Medulla oblongata (tissue), 1 donor: ENCODE results near the gene DIP2C.
A peak's percentile ranks its signal among the peaks of the same experiment; 100 is the strongest.
"Not testable (repeated sequence)": the region's sequence is repeated elsewhere in the genome, so short reads cannot be mapped to it uniquely, and the experiment has no call there.

Experiments used
- DNase-seq: peaks from one replicate; pipeline ENCODE4 v3.0.0-alpha.2; 2015; ENCODE audit errors: extremely low spot score

Gene DIP2C

DNA sequence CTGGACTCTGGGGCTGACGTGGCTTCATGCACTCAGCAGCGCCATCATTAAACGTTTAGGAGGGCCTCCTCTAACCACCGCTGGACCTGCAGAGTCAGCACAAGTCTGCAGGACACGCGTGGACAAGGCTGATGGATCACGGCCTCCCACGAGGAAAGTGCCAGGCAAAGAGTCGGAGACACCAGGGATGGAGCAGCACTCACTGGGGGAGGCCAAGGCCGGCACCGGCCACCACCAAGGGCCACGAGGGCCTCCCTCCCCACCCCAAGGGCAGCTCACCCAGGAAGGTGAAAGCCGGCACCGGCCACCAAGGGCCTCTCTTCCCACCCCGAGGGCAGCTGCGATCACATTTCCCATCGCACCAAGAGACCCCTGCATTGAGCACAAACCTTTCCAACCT lies 91.5 kb downstream of the DIP2C start:
- DNase-seq = no peak

DNA sequence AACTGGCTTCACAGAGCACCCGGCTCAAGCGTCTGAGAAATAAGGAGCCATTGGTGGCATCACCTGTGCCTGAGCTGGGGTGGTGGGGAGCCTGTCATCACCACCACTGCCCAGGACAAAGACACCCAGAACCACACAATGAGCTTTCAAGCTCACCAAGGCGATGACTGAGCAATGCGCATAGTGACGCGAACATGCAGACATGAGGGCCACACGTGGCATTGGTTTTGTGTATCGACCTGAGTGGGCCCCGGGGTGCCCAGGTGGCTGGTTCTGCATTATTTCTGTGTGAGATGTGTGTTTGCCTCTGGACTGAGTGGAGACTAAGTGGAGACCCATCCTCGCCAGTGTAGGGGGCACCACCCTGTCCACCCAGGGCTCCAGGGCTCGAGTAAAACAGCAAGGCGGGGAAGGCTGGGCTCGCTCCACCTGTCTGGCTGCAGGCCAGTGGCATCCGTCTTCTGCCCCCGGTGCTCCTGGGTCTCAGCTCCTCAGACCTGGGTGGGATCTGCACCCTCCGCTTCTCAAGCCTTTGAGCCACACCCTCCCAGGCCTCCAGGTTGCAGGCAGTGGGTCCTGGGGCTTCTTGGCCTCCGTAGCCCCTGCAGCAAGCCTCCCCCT lies 92.6 kb downstream of the DIP2C start:
- DNase-seq = no peak

DNA sequence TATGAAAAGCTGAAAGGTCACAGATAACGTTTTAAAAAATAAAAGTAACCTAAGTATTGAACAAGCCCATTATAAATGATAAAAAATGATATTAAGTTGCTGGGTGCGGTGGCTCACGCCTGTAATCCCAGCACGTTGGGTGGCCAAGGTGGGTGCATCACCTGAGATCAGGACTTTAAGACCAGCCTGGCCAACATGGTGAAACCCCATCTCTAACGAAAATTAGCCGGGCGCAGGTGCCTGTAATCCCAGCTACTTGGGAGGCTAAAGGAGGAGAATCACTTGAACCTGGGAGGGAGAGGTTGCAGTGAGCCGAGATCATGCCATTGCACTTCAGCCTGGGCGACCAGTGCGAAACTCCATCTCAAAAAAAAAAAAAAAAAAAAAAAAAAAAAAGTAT lies 93.3 kb downstream of the DIP2C start:
- not testable (repeated sequence) for DNase-seq

DNA sequence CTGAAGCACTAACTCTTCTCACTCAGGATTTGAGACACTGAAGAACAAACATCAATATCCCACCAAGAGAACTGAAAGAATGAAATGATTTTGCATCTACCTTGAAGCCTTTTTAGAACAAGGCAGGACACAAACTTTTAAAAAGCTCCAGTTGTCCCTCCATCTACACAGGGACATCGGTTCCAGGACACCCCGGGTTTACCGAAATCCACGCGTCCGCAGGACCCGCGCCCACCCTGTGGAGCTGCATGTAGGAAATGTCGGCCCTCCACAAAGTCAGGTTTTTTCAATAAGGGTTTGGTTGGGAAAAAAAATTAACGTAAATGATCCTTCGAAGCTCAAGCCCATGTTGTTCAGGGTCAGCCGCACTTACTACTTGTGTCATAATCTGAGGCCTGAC lies 94.0 kb downstream of the DIP2C start:
- no peak for DNase-seq

DNA sequence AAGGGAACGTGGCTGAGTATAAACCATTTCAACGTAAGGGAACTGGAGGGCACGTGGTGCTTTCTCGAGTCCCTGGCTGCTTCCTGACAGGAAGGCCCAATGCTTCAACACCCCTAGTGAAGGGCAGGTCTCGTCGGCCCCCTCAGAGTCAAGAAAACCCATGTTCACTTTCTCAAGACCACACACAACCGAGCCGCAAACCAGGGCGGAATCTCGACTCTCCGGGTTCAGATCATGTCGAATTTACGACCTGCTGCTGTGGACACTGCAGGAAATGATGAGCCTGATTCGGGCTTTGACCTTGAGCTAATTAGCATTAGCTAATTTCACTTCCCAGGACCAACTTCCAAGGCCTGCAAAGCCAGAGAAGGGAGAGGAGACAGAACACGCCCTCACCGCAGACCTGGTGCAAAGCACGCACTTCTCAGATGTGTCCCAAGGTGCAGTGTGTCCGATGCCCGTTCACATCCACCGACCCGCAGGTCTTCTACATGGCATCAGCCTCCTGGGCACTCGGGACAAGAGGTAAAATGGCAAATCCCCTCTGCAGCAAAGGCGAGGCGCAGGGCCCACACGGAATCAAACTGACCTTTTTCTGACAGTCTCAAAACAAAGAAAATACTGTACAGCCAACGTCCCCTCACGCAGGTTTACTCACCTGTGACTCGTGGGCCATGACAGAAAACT lies 94.7 kb downstream of the DIP2C start:
- no peak for DNase-seq

DNA sequence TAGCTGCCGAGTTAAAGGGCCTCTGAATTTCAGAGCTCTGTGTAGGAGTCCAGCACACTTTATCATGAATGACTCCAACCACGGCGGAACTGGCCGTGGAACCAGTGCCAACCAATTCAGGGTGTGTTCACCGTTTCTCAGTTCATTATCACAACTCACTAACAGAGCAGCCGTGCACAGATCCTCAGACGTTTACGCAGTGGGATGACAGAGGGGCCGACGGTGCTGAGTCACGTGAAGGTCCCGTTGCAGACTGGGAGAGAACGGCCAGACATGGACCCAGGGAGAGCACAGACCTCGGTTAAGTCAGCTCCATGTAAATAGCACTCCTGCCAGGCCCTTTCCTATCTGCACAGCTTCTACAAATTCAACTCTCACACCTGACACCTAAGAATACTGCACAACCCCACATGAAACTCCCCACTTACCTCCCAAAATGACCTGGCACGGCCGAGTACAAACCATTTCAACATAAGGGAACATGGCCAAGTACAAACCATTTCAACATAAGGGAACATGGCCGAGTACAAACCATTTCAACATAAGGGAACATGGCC lies 95.5 kb downstream of the DIP2C start:
- no peak for DNase-seq

DNA sequence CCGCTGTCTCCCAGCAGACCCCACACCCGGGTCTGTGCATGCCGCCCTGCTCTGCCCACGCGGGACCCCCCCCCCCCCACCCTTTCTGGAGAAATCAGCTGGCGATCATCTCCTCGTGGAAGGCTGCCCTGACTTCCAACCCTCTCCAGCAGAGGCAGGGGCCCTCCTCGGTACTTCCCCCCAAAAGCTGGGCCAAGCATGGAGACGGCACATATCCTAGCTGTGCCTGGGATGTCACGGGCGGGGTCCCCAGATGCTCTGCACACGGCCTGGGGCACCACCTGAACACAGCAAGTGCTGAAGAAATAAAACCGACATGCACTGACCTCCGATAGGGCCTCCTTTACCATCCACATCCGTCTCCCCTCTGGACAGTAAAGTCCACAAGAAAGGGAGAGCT lies 96.0 kb downstream of the DIP2C start:
- no peak for DNase-seq

DNA sequence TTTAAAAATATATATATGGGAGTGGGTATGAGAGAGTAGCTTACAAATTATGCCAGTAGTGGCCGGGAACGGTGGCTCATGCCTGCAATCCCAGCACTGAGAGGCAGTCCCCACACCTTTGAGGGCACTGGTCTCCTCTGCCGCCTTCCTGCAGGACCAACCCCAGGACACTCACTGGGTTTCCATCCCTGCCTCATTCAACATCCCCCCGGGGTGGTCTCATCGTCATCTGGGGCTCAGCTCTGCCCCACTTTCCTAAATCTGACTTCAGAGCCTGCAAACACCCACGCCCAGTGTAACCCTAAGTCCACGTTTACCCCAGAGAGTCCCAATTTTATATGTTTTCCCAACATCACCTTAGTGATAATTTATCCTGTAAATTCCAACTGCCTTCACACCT lies 96.5 kb downstream of the DIP2C start:
- DNase-seq = no peak

DNA sequence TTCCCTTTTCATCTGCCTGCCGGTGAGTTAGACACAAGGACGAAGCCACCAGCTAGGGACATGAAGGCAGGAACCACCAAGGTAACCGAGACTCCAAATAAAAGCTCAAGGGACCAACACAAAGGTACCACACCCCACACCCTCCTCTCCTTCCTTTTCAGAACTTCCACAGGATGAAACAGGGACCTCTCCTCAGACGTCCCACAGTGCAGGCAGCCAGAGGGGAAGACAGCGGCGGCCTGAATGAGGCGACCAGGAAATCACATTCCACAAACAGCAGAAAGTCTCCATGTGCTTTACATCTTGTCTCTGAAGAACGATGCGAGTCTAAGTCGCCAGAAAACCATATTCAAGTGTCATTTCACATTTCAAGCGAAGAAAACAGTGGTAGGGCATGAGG lies 97.8 kb downstream of the DIP2C start:
- no peak for DNase-seq

DNA sequence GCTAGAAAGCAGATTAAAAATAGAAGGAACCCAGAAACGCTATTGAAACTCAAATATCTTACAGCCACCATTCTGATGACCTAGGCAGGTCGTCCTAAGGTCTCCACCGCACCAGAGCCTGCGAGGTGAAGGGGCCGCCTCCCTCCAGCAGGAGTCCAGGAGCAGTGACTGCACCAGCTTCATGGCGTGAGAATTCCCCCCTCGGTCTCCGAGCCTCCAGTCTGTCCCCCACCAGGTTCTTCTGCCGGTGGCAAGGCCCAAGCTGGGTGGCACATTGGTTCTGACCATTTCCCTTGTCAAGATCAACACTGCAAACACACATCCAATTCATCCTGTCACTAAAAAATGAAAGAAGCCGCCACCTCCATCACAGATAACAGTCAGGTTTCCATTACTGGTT lies 98.7 kb downstream of the DIP2C start:
- DNase-seq = no peak

DNA sequence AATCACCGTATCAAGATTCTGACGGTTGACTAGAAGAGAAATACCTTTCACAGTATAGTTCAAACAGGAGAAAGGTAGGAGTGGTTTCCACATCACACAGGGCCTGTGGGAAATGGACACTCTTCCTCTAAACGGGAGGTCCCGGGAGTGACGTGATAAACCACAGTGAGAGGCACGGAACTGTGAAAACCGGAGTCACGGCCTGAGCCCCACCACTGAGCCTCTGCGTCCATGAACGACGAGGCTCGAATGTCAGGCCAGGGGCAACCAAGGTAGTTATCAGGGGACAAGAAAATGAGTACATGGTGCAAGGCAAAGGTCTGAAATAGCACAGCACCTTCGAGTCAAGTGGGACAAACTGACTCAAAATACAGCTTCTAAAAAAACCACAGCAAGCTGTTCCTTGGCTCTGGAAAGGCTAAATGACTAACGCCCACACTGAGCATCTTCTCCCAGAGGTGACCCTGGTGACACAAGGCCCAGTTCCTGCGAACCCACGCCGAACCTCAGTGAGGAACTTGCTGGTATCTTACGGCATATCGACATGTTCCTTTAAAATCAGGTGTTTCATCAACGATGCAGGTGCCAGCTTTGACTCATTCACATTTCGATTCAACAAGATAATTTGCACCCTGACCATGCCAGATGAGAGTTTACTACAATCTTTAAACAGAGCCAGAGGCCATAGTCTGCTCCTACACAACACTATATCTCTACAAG lies 99.3 kb downstream of the DIP2C start:
- DNase-seq = no peak

DNA sequence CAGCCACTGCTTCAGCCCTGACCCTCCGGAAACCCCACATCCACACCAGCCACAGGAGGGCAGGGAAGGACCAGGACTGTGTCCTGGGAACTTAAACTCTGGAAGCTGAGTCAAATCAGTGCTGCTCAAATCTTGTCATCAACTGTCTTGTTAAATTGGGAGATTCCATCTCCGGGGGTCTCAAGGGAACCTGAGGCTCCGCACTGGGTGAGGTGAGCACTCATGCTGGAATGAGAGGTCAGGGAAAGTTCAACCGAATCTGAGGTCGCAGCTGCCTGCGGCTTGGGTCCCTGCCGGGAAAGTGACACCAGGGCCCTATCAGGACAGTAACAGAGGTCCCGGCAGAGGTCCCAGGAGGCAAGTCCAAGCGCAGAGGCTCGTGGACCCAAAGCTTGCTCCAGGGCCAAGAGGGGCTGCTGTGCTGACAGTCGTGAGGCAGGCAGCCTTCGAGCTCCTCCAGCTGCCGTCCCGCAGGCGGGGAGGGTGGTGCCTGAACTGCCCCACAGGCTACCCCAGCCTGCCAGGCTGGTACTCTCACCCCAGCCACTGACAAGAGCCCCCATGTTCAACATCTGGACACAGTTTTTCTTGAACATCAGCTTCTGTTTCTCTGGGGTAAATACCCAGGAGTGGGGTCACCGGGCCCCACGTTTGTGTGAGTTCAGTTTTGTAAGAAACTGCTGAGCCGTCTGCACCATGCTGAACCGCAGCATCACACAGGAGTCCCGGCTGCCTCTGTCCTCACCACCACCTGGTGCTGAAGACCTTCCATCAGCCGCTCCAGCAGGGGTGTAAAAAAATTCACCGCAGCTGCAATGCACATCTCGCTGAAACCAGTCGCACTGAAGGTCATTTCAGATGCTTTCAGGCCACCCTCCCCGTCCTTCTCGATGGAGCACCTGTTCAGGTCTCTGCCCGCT lies 101.0 kb downstream of the DIP2C start:
- DNase-seq = peak; percentile 27

DNA sequence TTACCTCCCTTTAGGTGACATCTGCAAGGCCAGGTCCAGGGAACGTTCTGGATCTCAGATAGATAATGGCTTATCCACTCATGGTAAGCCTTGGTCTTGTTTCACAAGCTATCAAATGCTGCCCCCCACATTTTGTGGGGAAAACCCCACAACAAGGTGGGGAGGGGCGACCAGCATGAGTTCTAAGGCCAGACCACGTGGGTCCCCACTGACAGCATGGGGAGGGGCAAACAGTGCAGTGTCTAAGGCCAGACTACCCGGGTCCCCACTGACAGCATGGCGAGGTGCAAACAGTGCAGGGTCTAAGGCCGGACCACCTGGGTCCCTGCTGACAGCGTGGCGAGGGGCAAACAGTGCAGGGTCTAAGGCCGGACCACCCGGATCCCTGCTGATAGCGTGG lies 102.8 kb downstream of the DIP2C start:
- DNase-seq = no peak

DNA sequence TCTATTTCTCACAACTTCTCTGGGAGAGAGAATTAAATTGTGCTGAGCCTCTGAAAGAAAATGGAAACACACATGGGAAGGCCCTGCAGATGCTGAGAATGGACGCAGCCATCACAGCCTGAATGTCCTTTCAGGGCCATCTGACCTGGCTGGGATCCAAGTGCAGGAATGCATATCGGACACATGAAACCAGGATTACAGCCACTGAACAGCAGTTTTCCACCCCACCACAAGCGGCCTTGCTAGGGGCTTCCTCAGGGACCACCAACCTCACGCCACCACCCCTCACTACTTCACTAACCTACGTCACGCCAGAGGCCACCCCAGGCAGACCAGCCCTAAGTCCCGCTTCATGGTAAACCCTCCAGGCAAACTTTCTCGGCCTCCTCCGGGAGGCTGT lies 103.3 kb downstream of the DIP2C start:
- no peak for DNase-seq

DNA sequence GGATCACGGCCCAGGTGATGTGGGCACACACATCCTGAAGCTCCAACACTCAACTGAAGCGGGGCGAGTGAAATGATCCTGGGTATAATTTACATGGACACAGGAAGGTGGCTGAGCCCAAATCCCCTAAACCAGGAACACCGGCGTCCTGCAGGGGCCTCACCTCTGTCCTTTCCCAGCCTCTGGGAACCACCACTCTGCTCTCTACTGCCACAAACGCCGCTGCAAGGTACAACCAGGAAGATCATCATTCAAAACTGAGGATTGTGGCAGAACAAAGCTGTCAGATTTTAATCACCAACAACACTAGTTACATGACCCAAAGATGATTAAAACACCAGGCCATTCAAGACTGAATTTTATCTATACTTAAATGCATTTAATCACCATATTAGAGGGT lies 104.0 kb downstream of the DIP2C start:
- DNase-seq = no peak

DNA sequence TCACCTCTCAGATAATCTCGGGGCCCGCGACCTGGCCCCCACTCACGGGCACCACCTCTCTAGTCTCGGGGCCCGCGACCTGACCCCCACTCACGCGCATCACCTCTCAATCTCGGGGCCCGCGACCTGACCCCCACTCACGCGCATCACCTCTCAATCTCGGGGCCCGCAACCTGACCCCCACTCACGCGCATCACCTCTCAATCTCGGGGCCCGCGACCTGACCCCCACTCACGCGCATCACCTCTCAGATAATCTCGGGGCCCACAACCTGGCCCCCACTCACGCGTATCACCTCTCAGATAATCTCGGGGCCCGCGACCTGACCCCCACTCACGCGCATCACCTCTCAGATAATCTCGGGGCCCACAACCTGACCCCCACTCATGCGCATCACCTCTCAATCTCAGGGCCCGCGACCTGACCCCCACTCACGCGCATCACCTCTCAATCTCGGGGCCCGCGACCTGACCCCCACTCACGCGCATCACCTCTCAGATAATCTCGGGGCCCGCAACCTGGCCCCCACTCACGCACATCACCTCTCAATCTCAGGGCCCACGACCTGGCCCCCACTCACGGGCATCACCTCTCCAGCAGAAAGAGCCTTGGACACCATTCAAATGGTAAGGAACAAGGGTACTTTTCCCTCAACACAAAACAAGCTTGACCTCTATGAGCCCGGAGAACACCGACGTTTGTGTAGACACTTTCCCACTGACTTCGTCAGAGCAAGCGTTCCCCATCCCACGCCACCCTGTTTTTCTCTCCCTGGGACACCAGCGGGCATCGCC lies 104.8 kb downstream of the DIP2C start:
- DNase-seq = not testable (repeated sequence)

DNA sequence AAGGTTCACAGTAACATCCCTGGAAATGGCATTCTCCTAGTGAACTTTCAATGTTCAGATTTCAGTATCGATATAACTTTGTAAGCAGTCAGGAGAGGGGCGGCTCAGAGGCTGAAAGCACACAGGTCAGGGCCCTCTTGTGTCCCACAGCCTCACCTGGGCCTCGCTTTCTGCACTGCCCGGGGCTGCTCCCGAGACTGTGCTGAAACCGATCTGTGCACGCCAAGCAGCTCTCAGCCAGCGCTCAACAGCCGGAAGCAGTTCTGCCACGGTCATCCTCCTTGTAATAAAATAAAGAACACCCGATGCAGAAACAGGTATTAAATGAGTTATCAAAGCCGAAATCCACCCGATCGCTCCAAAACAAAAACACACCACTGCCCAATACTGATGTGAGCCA lies 106.0 kb downstream of the DIP2C start:
- no peak for DNase-seq

DNA sequence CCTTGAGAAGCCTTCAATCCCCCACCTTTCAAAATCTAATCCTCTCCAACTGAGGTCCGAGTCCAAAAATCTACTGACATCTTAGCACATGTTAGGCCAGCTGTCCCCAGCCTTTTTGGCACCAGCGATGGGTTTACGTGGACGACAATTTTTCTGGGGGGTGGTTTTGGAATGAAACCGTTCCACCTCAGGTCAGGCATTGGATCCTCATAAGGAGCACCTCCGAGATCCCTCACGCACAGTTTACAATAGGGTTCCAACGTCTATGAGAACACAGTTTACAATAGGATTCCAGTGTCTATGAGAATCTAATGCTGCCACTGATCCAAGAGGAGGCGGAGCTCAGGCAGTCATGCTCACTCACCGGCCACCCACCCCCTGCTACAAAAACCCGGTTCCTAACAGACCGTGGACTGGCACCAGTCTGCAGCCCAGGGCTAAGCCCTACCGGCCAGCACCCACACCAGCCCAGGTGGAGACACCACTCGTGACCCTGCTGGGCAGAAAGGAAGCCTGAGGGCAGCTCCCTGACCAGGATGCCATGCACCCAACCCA lies 107.6 kb downstream of the DIP2C start:
- no peak for DNase-seq

DNA sequence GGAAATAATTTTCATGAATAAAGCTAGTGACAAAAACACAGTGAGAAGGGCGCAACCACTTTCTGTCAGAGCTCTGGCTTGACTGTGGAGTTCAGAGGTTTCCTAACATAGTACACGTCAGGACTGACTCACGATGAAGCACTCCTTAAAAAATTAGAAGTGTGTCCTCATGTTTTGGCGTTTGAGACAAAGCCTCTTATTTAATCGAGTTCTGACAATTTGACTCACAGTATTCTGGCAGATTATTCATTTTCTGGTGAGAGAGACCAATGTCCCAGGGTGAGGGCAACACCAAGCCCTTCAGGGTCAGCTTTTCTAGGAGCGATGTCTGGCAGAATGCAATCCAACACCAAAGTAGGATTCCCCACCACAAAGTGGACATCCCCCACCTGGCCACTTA lies 108.7 kb downstream of the DIP2C start:
- DNase-seq = no peak

DNA sequence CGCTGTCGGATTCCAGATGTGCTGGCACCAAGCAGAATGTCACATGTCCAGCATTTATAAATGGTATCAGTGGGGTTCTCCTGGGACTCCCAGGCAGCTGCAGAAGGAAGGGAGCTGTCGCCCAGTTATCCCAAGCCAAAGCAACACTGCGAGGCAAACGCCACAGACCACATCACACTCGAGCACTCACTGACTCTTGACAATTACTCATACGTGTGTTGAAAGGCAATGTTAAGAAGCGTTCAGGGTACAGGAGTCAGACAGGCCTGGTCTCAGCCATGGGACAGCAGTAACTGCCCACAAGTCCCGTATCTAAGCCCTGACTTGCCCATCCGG lies 113.4 kb downstream of the DIP2C start:
- no peak for DNase-seq
